OCI-LY3 (cell line): Measurements from ENCODE around the gene GABRB2.

Source experiments
- EZH2phosphoT487 ChIP-seq: fragments of 200-600 bp; shearing (Covaris generic); IDR thresholded peaks from 2 replicates; pipeline ENCODE4 v1.6.1; 2018; ENCODE audit warnings: antibody characterized with exemption, mixed run types, low read depth
- TF ChIP-seq, protein P1 (sequence below): fragments of 200-600, 300-600 bp; sonication (generic); IDR thresholded peaks from 2 replicates; pipeline ENCODE4 v1.5.1; 2014; ENCODE audit warnings: antibody characterized with exemption, low read length, low read depth

DNA sequence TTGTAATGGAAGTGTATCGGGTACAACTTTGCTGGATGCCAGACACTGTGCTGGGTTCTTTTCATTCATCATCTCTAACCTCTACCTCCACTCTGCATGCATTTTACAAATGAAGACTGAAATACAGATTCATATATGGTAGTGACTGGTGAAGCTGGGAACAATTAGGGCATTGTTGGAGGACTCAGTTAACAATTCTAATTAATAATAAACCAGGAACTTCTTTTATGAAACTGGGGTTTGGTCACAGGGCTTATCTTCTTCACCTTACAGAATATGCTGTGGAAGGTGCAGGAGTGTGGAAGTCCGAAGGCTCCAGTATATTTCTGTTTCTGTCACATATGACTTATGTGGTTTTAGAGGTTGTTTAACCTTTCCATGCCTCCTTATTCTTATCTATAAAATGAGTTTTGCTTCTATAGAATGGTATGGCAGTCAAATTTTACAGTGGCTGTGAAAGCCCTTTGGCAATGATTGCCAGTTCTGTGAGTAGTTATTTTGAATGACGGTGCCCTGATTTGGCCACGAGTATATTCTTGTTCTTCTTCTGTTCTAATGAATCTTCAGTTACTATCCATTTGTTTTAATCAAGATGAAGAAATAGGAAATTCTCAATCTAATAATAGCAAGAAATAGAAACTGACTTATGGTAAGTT is 284.7 kb downstream of the GABRB2 start:
- TF ChIP-seq, protein P1, sequence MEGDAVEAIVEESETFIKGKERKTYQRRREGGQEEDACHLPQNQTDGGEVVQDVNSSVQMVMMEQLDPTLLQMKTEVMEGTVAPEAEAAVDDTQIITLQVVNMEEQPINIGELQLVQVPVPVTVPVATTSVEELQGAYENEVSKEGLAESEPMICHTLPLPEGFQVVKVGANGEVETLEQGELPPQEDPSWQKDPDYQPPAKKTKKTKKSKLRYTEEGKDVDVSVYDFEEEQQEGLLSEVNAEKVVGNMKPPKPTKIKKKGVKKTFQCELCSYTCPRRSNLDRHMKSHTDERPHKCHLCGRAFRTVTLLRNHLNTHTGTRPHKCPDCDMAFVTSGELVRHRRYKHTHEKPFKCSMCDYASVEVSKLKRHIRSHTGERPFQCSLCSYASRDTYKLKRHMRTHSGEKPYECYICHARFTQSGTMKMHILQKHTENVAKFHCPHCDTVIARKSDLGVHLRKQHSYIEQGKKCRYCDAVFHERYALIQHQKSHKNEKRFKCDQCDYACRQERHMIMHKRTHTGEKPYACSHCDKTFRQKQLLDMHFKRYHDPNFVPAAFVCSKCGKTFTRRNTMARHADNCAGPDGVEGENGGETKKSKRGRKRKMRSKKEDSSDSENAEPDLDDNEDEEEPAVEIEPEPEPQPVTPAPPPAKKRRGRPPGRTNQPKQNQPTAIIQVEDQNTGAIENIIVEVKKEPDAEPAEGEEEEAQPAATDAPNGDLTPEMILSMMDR, result no peak
- no peak for TF ChIP-seq EZH2phosphoT487
